IPS-20b (cell line): Measurements from ENCODE around the gene RPL15.
"Not testable (repeated sequence)": the region's sequence is repeated elsewhere in the genome, so short reads cannot be mapped to it uniquely, and the experiment has no call there.

Source experiments
- H3K27ac ChIP-seq: one replicate; pipeline ENCODE4 v1.5.1; 2013; ENCODE audit warnings: low read length
- H3K27me3 ChIP-seq: 2 replicates; pipeline ENCODE4 v1.6.1; 2013; ENCODE audit warnings: mild to moderate bottlenecking, low read length, inconsistent platforms; ENCODE audit not compliant: insufficient read depth
- H3K36me3 ChIP-seq: 2 replicates; pipeline ENCODE4 v1.6.1; 2013; ENCODE audit warnings: low read depth, mild to moderate bottlenecking, inconsistent platforms, low read length, moderate library complexity; ENCODE audit not compliant: insufficient read depth
- H3K4me1 ChIP-seq: 2 replicates; pipeline ENCODE4 v1.6.1; 2013; ENCODE audit warnings: mild to moderate bottlenecking, control low read depth, inconsistent platforms, low read length, moderate library complexity; ENCODE audit not compliant: insufficient read depth
- H3K4me3 ChIP-seq: 2 replicates; pipeline ENCODE4 v1.5.1; 2013; ENCODE audit warnings: mild to moderate bottlenecking, low read length, inconsistent platforms
- H3K9ac ChIP-seq: 2 replicates; pipeline ENCODE4 v1.6.1; 2013; ENCODE audit warnings: low read depth, mild to moderate bottlenecking, inconsistent platforms, low read length, moderate library complexity
- H3K9me3 ChIP-seq: 2 replicates; pipeline ENCODE4 v1.6.1; 2013; ENCODE audit warnings: mild to moderate bottlenecking, low read depth, low read length, inconsistent platforms; ENCODE audit not compliant: insufficient read depth

The RPL15 gene

GRCh38 chr3:23877329-23877980, 39.5 kb upstream of the RPL15 start:
- H3K4me1 ChIP-seq, result no peaks in the 10 kb centered on the region
- H3K27me3 ChIP-seq, result no peaks in the 10 kb centered on the region
- peaks cover 11% of the 10 kb centered on the region for H3K9me3 ChIP-seq
- H3K9ac ChIP-seq, result no peak overlapping the region
- H3K27ac ChIP-seq, result no peak overlapping the region
- peaks cover 29% of the 10 kb centered on the region for H3K36me3 ChIP-seq
- H3K4me3 ChIP-seq, result no peak overlapping the region

- no peaks in the 10 kb centered on the region for H3K4me1 ChIP-seq
- H3K27me3 ChIP-seq, result no peaks in the 10 kb centered on the region
- no peak overlapping the region for H3K9ac ChIP-seq
- peaks cover 29% of the 10 kb centered on the region for H3K36me3 ChIP-seq
- H3K4me3 ChIP-seq, result no peak overlapping the region
- H3K27ac ChIP-seq, result no peak overlapping the region
- peaks cover 11% of the 10 kb centered on the region for H3K9me3 ChIP-seq
These were observed 37.4 kb upstream of the RPL15 start for GRCh38 chr3:23879485-23879884.

GRCh38 chr3:23880703-23881339, 36.1 kb upstream of the RPL15 start:
- no peak overlapping the region for H3K4me3 ChIP-seq
- no peaks in the 10 kb centered on the region for H3K27me3 ChIP-seq
- H3K9me3 ChIP-seq, result peaks cover 11% of the 10 kb centered on the region
- no peak overlapping the region for H3K9ac ChIP-seq
- peaks cover 29% of the 10 kb centered on the region for H3K36me3 ChIP-seq
- H3K4me1 ChIP-seq, result no peaks in the 10 kb centered on the region
- H3K27ac ChIP-seq, result no peak overlapping the region

GRCh38 chr3:23881993-23882392, 34.9 kb upstream of the RPL15 start:
- Histone ChIP-seq H3K36me3 (peaks cover 29% of the 10 kb centered on the region), H3K9me3 (peaks cover 11% of the 10 kb centered on the region)
- H3K4me3 ChIP-seq, H3K27me3 ChIP-seq, H3K27ac ChIP-seq, H3K4me1 ChIP-seq, H3K9ac ChIP-seq: not testable (repeated sequence)

- Histone ChIP-seq H3K4me1 (no peaks in the 10 kb centered on the region), H3K4me3 (no peak overlapping the region), H3K36me3 (peaks cover 29% of the 10 kb centered on the region), H3K9me3 (peaks cover 11% of the 10 kb centered on the region), H3K27ac (no peak overlapping the region), H3K9ac (no peak overlapping the region), H3K27me3 (no peaks in the 10 kb centered on the region)
These were observed 34.4 kb upstream of the RPL15 start for GRCh38 chr3:23882487-23882918.

GRCh38 chr3:23884481-23884880, 32.5 kb upstream of the RPL15 start:
- H3K36me3 ChIP-seq, result peaks cover 21% of the 10 kb centered on the region; the same call in 1 of the 2 replicates

GRCh38 chr3:23885210-23885609, 31.7 kb upstream of the RPL15 start:
- H3K9me3 ChIP-seq, result no peaks in the 10 kb centered on the region
- peaks cover 26% of the 10 kb centered on the region; the same call in 1 of the 2 replicates for H3K36me3 ChIP-seq
- H3K27me3 ChIP-seq, result no peaks in the 10 kb centered on the region
- no peak overlapping the region for H3K27ac ChIP-seq
- no peak overlapping the region for H3K9ac ChIP-seq
- H3K4me1 ChIP-seq, result no peaks in the 10 kb centered on the region
- no peak overlapping the region for H3K4me3 ChIP-seq

More at GRCh38 chr3:23884481-23884880, 32.5 kb upstream of the RPL15 start:
- no peaks in the 10 kb centered on the region for H3K27me3 ChIP-seq
- H3K4me1 ChIP-seq, result no peaks in the 10 kb centered on the region
- H3K9ac ChIP-seq, result no peak overlapping the region
- H3K27ac ChIP-seq, result no peak overlapping the region
- no peaks in the 10 kb centered on the region for H3K9me3 ChIP-seq
- no peak overlapping the region for H3K4me3 ChIP-seq

- no peaks in the 10 kb centered on the region for H3K27me3 ChIP-seq
- H3K27ac ChIP-seq, result no peak overlapping the region
- H3K9ac ChIP-seq, result no peak overlapping the region
- no peaks in the 10 kb centered on the region for H3K9me3 ChIP-seq
- H3K36me3 ChIP-seq, result peaks cover 35% of the 10 kb centered on the region; the same call in 1 of the 2 replicates
- H3K4me3 ChIP-seq, result no peak overlapping the region
- no peaks in the 10 kb centered on the region for H3K4me1 ChIP-seq
These were observed 30.6 kb upstream of the RPL15 start for GRCh38 chr3:23886311-23886710.

GRCh38 chr3:23888617-23889228, 28.2 kb upstream of the RPL15 start:
- no peak overlapping the region for H3K4me3 ChIP-seq
- H3K4me1 ChIP-seq, result peaks cover 12% of the 10 kb centered on the region
- no peaks in the 10 kb centered on the region for H3K9me3 ChIP-seq
- no peak overlapping the region for H3K9ac ChIP-seq
- no peak overlapping the region for H3K27ac ChIP-seq
- H3K27me3 ChIP-seq, result no peaks in the 10 kb centered on the region
- H3K36me3 ChIP-seq, result peaks cover 41% of the 10 kb centered on the region

- Histone ChIP-seq H3K36me3 (peaks cover 41% of the 10 kb centered on the region), H3K4me3 (no peak overlapping the region), H3K9me3 (no peaks in the 10 kb centered on the region), H3K27ac (no peak overlapping the region), H3K9ac (no peak overlapping the region), H3K4me1 (peaks cover 12% of the 10 kb centered on the region), H3K27me3 (no peaks in the 10 kb centered on the region)
These were observed 27.5 kb upstream of the RPL15 start for GRCh38 chr3:23889386-23889785.

GRCh38 chr3:23889950-23890349, 27.0 kb upstream of the RPL15 start:
- Histone ChIP-seq H3K9ac (no peak overlapping the region), H3K27ac (no peak overlapping the region), H3K27me3 (no peaks in the 10 kb centered on the region), H3K4me1 (peaks cover 12% of the 10 kb centered on the region), H3K4me3 (no peak overlapping the region), H3K9me3 (no peaks in the 10 kb centered on the region), H3K36me3 (peaks cover 41% of the 10 kb centered on the region)
